Heart right ventricle (tissue), 16 donors: ENCODE data around the gene SPEF2. TPM values are rescaled to one million over a fixed set of nuclear protein-coding genes. Genes with fewer than 3 reads are reported as not detected.

Source experiments
- ATAC-seq, 8 donors: fragments of 200-7000 bp; cut with Tn5 transposase; one replicate each; pipeline ENCODE4 v1.9.1; 2020; ENCODE audit warnings: mild to moderate bottlenecking in 8 of 8, moderate library complexity in 8 of 8, moderate number of reproducible peaks in 1 of 8
- DNase-seq, 2 donors: peaks; one replicate each; pipeline ENCODE4 v3.0.0-alpha.2; 2020
- H3K27ac ChIP-seq, 10 donors: fragments of 200-600 bp; sonication (generic) in 2 of 10; one replicate each; pipeline versions ENCODE4 v1.5.0 to v1.8.0; 2020 to 2022; ENCODE audit warnings: mild to moderate bottlenecking in 3 of 10
- H3K27me3 ChIP-seq, 7 donors: fragments of 200-600 bp; one replicate each; pipeline ENCODE4 v1.8.0; 2021 to 2022; ENCODE audit warnings: mild to moderate bottlenecking in 2 of 7
- H3K36me3 ChIP-seq, 9 donors: fragments of 200-600 bp; sonication (generic) in 1 of 9; one replicate each; pipeline versions ENCODE4 v1.5.0 to v1.8.0; 2020 to 2022; ENCODE audit warnings: mild to moderate bottlenecking in 2 of 9
- H3K4me1 ChIP-seq, 9 donors: fragments of 200-600 bp; sonication (generic) in 1 of 9; one replicate each; pipeline versions ENCODE4 v1.5.0 to v1.8.0; 2020 to 2022; ENCODE audit warnings: mild to moderate bottlenecking in 4 of 9
- H3K4me3 ChIP-seq, 10 donors: fragments of 200-600 bp; sonication (generic) in 2 of 10; one replicate each; pipeline versions ENCODE4 v1.5.0 to v1.8.0; 2020 to 2022; ENCODE audit warnings: mild to moderate bottlenecking in 7 of 10, moderate library complexity in 2 of 10
- H3K9me3 ChIP-seq, 11 donors: fragments of 200-600 bp in 10 of 11; sonication (generic) in 2 of 11; one replicate each; pipeline versions ENCODE4 v1.5.0 to v1.8.0; 2013 to 2022; ENCODE audit warnings: mild to moderate bottlenecking in 2 of 11, control low read depth in 1 of 11, moderate library complexity in 1 of 11
- CTCF ChIP-seq, 9 donors: fragments of 200-600 bp; sonication (generic) in 2 of 9; IDR thresholded peaks; one replicate each; pipeline versions ENCODE4 v1.5.0 to v1.8.0; 2021 to 2022; ENCODE audit warnings: antibody characterized with exemption in 9 of 9, mild to moderate bottlenecking in 5 of 9, moderate library complexity in 1 of 9
- WGBS, 2 donors: extraction: QIAGEN DNeasy Blood & Tissue Kit; methylation state at CpG; one replicate each; pipeline ENCODE4 v1.1.7; 2013; ENCODE audit warnings: inconsistent platforms in 1 of 2; 5-methylcytosine and 5-hydroxymethylcytosine counted together
- intact Hi-C, 10 donors: fragments of 100-400 bp; cut with DNase I; formaldehyde crosslinking; loops; one replicate each; pipeline versions ENCODE4 v1.11.1 to v1.14.2; 2022
- polyA plus RNA-seq, 2 donors: library from polyadenylated mRNA; stranded (reverse); fragments of 200-250 nt; gene quantifications; one replicate each; pipeline ENCODE4 v1.2.3, GENCODE V29; 2013
- total RNA-seq, 10 donors: library from RNA; stranded (reverse); fragmentation: NEBNext Ultra II Directional in 3 of 10; extraction: Animal tissue kit (Norgen Biotek cat#: 25700) in 3 of 10; gene quantifications; one replicate each; pipeline versions ENCODE4 v1.2.1 to v1.2.4, GENCODE V29; 2021 to 2023
- donor health status: Arrhythmogenic right ventricular cardiomyopathy.
- donor health status: ischemic (EF 13 %, LVEDD 7.1; RV severe dilation, severe dysfunction).
- donor health status: healthy with polysubstance abuse.
- donor health status: DM: no; HTN: yes; CAD: no.
- donor health status: DM: no; HTN: no; CAD: no.
- donor health status: ischemic (EF 25% LVEDD 6.9; RV normal size, moderate dysfunction).
- donor health status: ischemic (EF 25% LVEDD 5.7; RV mildly dilated, moderate dysfunction).
- donor health status: healthy.
- donor health status: DM: yes; HTN: yes; CAD: no.
- donor health status: Ischemic cardiomyopathy.
- donor health status: ischemic (EF 35%, LVEDD 5.7; RV mildly dilated, moderate dysfunction).
- donor health status: nonischemic (EF 11% LVEDD 7.7; RV severe dilation, severe dysfunction).
- donor health status: DM: yes; HTN: yes; CAD: no.
- donor health status: PGD.
- donor health status: ischemic (EF 29% LVEDD 5.4; RV normal size, mild dysfunction).
- donor health status: nonischemic (EF 23%, LVEDD 6.1; RV moderate dilation, normal function).

SPEF2 gene
- total and polyA plus RNA-seq, 12 donors: 0.42 to 3.2 (median 1.7) TPM

GRCh38 chr5:35623991-35624390 is 6.3 kb downstream of the SPEF2 start:
- no peak for ATAC-seq
- Histone ChIP-seq H3K4me3 (no peak overlapping the region), H3K27me3 (no peaks in the 10 kb centered on the region), H3K36me3 (peaks cover 0 to 7% (median 0%) of the 10 kb centered on the region in 9 donors), H3K27ac (no peak overlapping the region), H3K9me3 (no peaks in the 10 kb centered on the region), H3K4me1 (no peaks in the 10 kb centered on the region)
- TF ChIP-seq CTCF (IDR thresholded peaks at IDR 0.05): no peak
- no peak for DNase-seq
- intact Hi-C loops: no loop called here

DNA sequence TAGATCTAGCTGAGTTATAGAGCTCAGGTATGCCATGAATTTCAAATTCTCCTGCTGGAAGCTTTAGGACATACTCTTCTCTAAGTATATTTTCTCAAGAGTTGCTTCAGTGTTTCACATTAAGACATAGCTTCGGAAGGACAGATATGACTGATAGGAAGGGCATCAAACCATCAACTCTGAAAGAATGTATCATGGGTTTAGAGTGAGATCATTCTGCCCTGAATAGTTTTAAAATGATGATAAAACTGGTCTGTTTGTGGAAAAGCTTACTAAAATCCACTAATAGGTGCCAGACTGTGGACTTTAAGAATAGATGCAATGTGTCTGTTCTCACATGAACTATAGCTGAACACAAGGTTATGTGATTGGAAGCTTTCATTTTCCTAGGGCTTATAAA is 8.4 kb downstream of the SPEF2 start:
- intact Hi-C loops: no loop called here
- TF ChIP-seq CTCF (IDR thresholded peaks at IDR 0.05): no peak
- no peak for DNase-seq

DNA sequence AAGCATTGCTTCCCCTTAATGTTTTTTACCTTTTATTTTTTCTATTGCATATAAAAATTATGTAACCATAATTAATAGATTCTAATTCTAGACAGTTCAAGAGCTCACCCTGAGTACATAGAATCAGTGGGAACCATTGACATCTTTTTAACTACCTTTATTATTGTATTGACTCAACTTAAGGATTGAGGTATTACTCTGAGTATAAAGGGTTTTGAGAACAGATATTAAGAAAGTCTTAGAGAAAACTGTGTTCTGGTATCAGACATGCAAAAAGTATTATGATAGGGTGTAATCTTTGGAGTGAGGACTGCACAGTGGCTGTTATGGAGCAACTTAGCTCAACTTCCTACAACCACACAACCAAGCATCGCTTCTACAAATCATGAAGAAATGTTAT is 8.9 kb downstream of the SPEF2 start:
- DNase-seq (no peak), ATAC-seq (no peak)
- H3K4me3 ChIP-seq: no peak overlapping the region
- no peak overlapping the region for H3K27ac ChIP-seq
- H3K27me3 ChIP-seq: no peaks in the 10 kb centered on the region
- WGBS, 2 donors: 97 to 98% methylated on average over 1 of the region's 1 CpG
- H3K36me3 ChIP-seq: peaks cover 0 to 33% (median 9%) of the 10 kb centered on the region in 9 donors
- no peak for TF ChIP-seq CTCF (IDR thresholded peaks at IDR 0.05)
- peaks cover 0 to 2% (median 0%) of the 10 kb centered on the region in 11 donors for H3K9me3 ChIP-seq
- intact Hi-C loops: no loop called here
- no peaks in the 10 kb centered on the region for H3K4me1 ChIP-seq

More for the DNA sequence above, 8.4 kb downstream of the SPEF2 start:
- ATAC-seq: no peak
- Histone ChIP-seq H3K36me3 (peaks cover 0 to 28% (median 9%) of the 10 kb centered on the region in 9 donors), H3K4me1 (no peaks in the 10 kb centered on the region), H3K9me3 (no peaks in the 10 kb centered on the region), H3K27ac (no peak overlapping the region), H3K4me3 (no peak overlapping the region), H3K27me3 (no peaks in the 10 kb centered on the region)
- 86 to 88% methylated on average over 1 of the region's 1 CpG for WGBS, 2 donors

DNA sequence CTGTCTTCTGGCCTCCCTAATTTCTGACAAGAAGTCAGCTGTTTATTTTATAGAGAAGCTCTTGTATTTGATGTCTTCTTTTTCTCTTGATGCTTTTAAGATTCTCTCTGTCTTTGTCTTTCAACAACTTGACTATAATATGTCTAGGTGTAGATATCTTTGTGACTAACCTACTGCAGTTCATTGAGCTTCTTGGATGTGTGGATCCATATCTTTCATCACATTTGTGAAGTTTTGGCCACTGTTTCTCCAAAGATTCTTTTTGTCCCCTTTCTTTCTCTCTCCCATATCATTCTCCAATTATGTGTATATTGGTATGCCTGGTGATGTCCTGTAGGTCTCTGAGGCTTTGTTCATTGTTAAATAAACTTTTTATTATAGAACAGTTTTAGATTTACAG is 16.7 kb downstream of the SPEF2 start:
- Histone ChIP-seq H3K27ac (no peak overlapping the region), H3K27me3 (no peaks in the 10 kb centered on the region), H3K4me3 (no peak overlapping the region), H3K9me3 (peaks cover 0 to 38% (median 12%) of the 10 kb centered on the region in 11 donors), H3K36me3 (peaks cover 0 to 60% (median 11%) of the 10 kb centered on the region in 9 donors), H3K4me1 (no peaks in the 10 kb centered on the region)
- ATAC-seq: no peak
- DNase-seq: no peak
- TF ChIP-seq CTCF (IDR thresholded peaks at IDR 0.05): no peak
- intact Hi-C loops: no loop called here
